HepG2 (cell line): ENCODE results near the gene PGPEP1. TPM values are rescaled to one million over a fixed set of nuclear protein-coding genes. Genes with fewer than 3 reads are reported as not detected.

Source experiments
- ELK4 ChIP-seq: sonication (generic); formaldehyde crosslinking; IDR thresholded peaks from 2 replicates; pipeline ENCODE4 v1.9.0; 2021; ENCODE audit warnings: missing genetic modification reagents, borderline replicate concordance
- FIP1L1 ChIP-seq: fragments of 200-400 bp; formaldehyde crosslinking; IDR thresholded peaks from 2 replicates; pipeline ENCODE4 v1.6.1; 2018; ENCODE audit warnings: low read depth, mild to moderate bottlenecking, low read length, moderate library complexity, borderline replicate concordance; ENCODE audit not compliant: insufficient read depth
- GATAD1 ChIP-seq: IDR thresholded peaks from 2 replicates; pipeline ENCODE4 v1.6.1; 2016; ENCODE audit warnings: missing genetic modification reagents, missing compliant biosample characterization
- IRF9 ChIP-seq: sonication (generic); formaldehyde crosslinking; IDR thresholded peaks from 2 replicates; pipeline ENCODE4 v1.8.0; 2022; ENCODE audit warnings: missing genetic modification reagents, mild to moderate bottlenecking, borderline replicate concordance
- KMT2A ChIP-seq: sonication (generic); formaldehyde crosslinking; IDR thresholded peaks from 2 replicates; pipeline ENCODE4 v1.4.0; 2020; ENCODE audit warnings: missing genetic modification reagents
- MIXL1 ChIP-seq: IDR thresholded peaks from 2 replicates; pipeline ENCODE4 v1.6.1; 2016
- PLRG1 ChIP-seq: fragments of 450-650 bp; conservative IDR thresholded peaks from 2 replicates; pipeline ENCODE4 v1.6.1; 2016
- SPEN ChIP-seq: sonication (generic); formaldehyde crosslinking; IDR thresholded peaks from 2 replicates; pipeline ENCODE4 v1.5.1; 2020; ENCODE audit warnings: low read depth, mild to moderate bottlenecking, missing genetic modification reagents
- TCF7L2 ChIP-seq: IDR thresholded peaks from 2 replicates; pipeline ENCODE4 v1.6.1; 2011; ENCODE audit warnings: mild to moderate bottlenecking, low read depth, low read length, moderate library complexity
- ZBTB49 ChIP-seq: sonication (generic); formaldehyde crosslinking; IDR thresholded peaks from 2 replicates; pipeline ENCODE4 v1.4.0; 2020; ENCODE audit warnings: missing genetic modification reagents, borderline replicate concordance
- ZFY ChIP-seq: sonication (generic); formaldehyde crosslinking; IDR thresholded peaks from 2 replicates; pipeline ENCODE4 v1.4.0; 2020; ENCODE audit warnings: missing genetic modification reagents
- ZNF17 ChIP-seq: sonication (generic); formaldehyde crosslinking; IDR thresholded peaks from 2 replicates; pipeline ENCODE4 v1.5.0; 2020; ENCODE audit warnings: mild to moderate bottlenecking, missing genetic modification reagents
- ZNF292 ChIP-seq: sonication (generic); formaldehyde crosslinking; IDR thresholded peaks from 2 replicates; pipeline ENCODE4 v1.8.1; 2022; ENCODE audit warnings: mild to moderate bottlenecking, low read depth, missing genetic modification reagents, borderline replicate concordance
- ZNF414 ChIP-seq: sonication (generic); formaldehyde crosslinking; IDR thresholded peaks from 2 replicates; pipeline ENCODE4 v1.5.0; 2020; ENCODE audit warnings: missing genetic modification reagents
- ZNF441 ChIP-seq: sonication (generic); formaldehyde crosslinking; IDR thresholded peaks from 2 replicates; pipeline ENCODE4 v1.7.0; 2021; ENCODE audit warnings: missing genetic modification reagents, borderline replicate concordance
- ZNF558 ChIP-seq: sonication (generic); formaldehyde crosslinking; IDR thresholded peaks from 2 replicates; pipeline ENCODE4 v1.9.0; 2022; ENCODE audit warnings: mild to moderate bottlenecking, missing genetic modification reagents, borderline replicate concordance
- ZNF563 ChIP-seq: sonication (generic); formaldehyde crosslinking; IDR thresholded peaks from 2 replicates; pipeline ENCODE4 v1.8.0; 2022; ENCODE audit warnings: mild to moderate bottlenecking, moderate library complexity, missing genetic modification reagents
- ZNF652 ChIP-seq: IDR thresholded peaks from 2 replicates; pipeline ENCODE4 v1.6.1; 2016; ENCODE audit warnings: low read depth, borderline replicate concordance
- polyA plus RNA-seq, 8 experiments: library from polyadenylated mRNA; depleted of rRNA in 3 of 8; stranded (reverse) in 7 of 8; unstranded in 1 of 8; fragments of >200 nt; fragmentation: Illumina TruSeq in 4 of 8; extraction: Trizol in 4 of 8; gene quantifications; 2 replicates each; pipeline versions ENCODE4 v1.2.1 to v1.2.3, GENCODE V29; 2011 to 2016; ENCODE audit warnings: low read depth in 4 of 8, missing spikeins in 1 of 8, mixed read lengths in 1 of 8; ENCODE audit not compliant: insufficient read depth in 1 of 8
- total RNA-seq, 5 experiments: library from RNA; depleted of rRNA; stranded (reverse); fragments of >200 nt; fragmentation: Illumina TruSeq; extraction: Trizol; gene quantifications; 2 replicates each; pipeline ENCODE4 v1.2.3, GENCODE V29; 2016; ENCODE audit warnings: low read depth in 1 of 5
- TF ChIP-seq, protein P1 (sequence below): sonication (generic); formaldehyde crosslinking; IDR thresholded peaks from 2 replicates; pipeline ENCODE4 v1.4.0; 2020; ENCODE audit warnings: missing genetic modification reagents
- TF ChIP-seq, protein P2 (sequence below): sonication (generic); formaldehyde crosslinking; IDR thresholded peaks from 2 replicates; pipeline ENCODE4 v1.4.0; 2020; ENCODE audit warnings: mild to moderate bottlenecking, missing genetic modification reagents

PGPEP1 gene
- total and polyA plus RNA-seq, 2 of the 13 experiments (the other 11 are each of a cell fraction or from before 2014, with no cell fraction given) = 53.1 to 56.6 TPM

GRCh38 chr19:18304458-18305310, 35.7 kb upstream of the PGPEP1 start (continued):
- TF ChIP-seq ZNF563 (CRISPR knock-in tag) (peak; percentile 69), KMT2A (CRISPR knock-in tag) (peak; percentile 54; the same call in 1 of the 2 replicates), ELK4 (CRISPR knock-in tag) (no peak), ZNF441 (CRISPR knock-in tag) (peak; percentile 66), ZNF558 (CRISPR knock-in tag) (0 out of 2 replicates have a peak, but pooled peaks have one; percentile 51), ZNF414 (CRISPR knock-in tag) (no peak; the same call in none of the 2 replicates), ZBTB49 (CRISPR knock-in tag) (no peak), SPEN (CRISPR knock-in tag) (peak; percentile 87), ZNF652 (CRISPR knock-in tag) (no peak), ZFY (CRISPR knock-in tag) (peak; percentile 83), ZNF17 (CRISPR knock-in tag) (no peak), GATAD1 (peak; percentile 75), IRF9 (CRISPR knock-in tag) (peak; percentile 63), TCF7L2 (no peak), FIP1L1 (no peak), ZNF292 (CRISPR knock-in tag) (peak; percentile 98), MIXL1 (CRISPR knock-in tag) (no peak), PLRG1 (no peak)
- TF ChIP-seq, protein P1, sequence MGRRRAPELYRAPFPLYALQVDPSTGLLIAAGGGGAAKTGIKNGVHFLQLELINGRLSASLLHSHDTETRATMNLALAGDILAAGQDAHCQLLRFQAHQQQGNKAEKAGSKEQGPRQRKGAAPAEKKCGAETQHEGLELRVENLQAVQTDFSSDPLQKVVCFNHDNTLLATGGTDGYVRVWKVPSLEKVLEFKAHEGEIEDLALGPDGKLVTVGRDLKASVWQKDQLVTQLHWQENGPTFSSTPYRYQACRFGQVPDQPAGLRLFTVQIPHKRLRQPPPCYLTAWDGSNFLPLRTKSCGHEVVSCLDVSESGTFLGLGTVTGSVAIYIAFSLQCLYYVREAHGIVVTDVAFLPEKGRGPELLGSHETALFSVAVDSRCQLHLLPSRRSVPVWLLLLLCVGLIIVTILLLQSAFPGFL (CRISPR knock-in tag) = no peak
- TF ChIP-seq, protein P2, sequence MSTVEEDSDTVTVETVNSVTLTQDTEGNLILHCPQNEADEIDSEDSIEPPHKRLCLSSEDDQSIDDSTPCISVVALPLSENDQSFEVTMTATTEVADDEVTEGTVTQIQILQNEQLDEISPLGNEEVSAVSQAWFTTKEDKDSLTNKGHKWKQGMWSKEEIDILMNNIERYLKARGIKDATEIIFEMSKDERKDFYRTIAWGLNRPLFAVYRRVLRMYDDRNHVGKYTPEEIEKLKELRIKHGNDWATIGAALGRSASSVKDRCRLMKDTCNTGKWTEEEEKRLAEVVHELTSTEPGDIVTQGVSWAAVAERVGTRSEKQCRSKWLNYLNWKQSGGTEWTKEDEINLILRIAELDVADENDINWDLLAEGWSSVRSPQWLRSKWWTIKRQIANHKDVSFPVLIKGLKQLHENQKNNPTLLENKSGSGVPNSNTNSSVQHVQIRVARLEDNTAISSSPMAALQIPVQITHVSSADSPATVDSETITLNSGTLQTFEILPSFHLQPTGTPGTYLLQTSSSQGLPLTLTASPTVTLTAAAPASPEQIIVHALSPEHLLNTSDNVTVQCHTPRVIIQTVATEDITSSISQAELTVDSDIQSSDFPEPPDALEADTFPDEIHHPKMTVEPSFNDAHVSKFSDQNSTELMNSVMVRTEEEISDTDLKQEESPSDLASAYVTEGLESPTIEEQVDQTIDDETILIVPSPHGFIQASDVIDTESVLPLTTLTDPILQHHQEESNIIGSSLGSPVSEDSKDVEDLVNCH (CRISPR knock-in tag) = no peak
